Measurements from ENCODE around the gene PRKG1.

DNA sequence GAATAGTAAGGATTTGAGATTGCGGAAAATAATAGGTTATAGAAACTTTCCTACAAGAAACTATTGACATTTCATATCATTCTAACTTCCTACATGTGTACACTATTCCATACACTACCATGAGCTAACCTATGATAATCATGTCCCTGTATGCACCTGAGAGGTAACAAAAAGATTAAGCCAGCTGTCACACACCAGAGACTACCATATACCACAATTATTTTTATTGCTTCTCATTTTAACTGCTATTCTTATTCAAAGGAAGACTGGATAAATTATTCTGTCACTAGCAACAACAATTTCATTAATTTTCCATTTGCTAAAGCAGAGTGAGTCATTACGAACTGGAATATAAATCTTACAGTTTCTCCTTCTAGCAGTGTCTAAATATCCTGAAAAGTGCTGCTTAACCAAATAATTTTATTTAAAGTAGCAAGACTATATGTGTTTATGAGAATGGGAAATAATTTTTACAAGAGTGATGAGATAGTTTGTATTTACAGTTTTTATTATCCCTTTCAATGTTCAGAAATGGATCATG is 1004.2 kb downstream of the PRKG1 start:
- TF ChIP-seq, protein P1, sequence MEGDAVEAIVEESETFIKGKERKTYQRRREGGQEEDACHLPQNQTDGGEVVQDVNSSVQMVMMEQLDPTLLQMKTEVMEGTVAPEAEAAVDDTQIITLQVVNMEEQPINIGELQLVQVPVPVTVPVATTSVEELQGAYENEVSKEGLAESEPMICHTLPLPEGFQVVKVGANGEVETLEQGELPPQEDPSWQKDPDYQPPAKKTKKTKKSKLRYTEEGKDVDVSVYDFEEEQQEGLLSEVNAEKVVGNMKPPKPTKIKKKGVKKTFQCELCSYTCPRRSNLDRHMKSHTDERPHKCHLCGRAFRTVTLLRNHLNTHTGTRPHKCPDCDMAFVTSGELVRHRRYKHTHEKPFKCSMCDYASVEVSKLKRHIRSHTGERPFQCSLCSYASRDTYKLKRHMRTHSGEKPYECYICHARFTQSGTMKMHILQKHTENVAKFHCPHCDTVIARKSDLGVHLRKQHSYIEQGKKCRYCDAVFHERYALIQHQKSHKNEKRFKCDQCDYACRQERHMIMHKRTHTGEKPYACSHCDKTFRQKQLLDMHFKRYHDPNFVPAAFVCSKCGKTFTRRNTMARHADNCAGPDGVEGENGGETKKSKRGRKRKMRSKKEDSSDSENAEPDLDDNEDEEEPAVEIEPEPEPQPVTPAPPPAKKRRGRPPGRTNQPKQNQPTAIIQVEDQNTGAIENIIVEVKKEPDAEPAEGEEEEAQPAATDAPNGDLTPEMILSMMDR (IDR thresholded peaks at IDR 0.05), result no peak
- no peak for TF ChIP-seq POLR2A (IDR thresholded peaks at IDR 0.05)
